Activated T-helper 1 cell treated with Interleukin-2 at 50 U/mL for 16 hours (primary cell): ENCODE measurements around the gene SHPK.

Experiments
- DNase-seq: peaks from one replicate; pipeline ENCODE4 v3.0.0-alpha.2; 2020; ENCODE audit warnings: low read depth

The SHPK gene, protein sequence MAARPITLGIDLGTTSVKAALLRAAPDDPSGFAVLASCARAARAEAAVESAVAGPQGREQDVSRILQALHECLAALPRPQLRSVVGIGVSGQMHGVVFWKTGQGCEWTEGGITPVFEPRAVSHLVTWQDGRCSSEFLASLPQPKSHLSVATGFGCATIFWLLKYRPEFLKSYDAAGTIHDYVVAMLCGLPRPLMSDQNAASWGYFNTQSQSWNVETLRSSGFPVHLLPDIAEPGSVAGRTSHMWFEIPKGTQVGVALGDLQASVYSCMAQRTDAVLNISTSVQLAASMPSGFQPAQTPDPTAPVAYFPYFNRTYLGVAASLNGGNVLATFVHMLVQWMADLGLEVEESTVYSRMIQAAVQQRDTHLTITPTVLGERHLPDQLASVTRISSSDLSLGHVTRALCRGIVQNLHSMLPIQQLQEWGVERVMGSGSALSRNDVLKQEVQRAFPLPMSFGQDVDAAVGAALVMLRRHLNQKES

DNA sequence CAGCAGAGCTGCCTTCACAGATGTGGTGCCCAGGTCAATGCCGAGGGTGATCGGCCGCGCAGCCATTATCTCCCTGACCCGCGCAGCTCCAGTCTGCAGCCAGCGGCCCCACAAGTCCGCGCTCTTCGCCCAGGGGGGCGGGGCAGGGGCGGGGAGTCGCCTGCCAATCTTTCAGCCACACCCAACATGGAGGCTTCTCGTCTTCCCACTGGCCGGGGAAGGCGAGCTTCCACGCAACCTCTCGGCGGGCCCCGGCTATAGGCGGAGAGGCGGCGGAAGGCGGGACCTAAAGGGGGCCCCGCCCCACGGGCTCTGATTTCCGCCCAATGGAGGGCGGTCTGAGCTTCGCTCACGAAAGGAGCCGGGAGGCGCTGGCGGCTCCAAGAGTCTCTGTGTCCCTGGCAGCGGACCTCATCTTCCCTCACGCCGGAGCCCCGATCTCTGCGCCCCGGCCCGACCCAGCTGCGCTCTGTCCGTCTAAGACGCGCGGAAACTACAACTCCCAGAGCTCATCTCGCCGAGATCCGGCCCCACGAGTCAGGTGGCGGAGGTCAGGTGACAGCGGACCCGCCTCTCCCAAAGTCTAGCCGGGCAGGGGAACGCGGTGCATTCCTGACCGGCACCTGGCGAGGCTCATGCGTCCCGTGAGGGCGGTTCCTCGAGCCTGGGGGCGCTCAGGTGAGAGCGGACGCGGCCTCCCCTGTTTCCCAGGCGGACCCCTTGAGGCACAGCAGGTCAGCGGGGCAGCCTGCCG lies at the start of gene SHPK, which contains the start of gene CTNS:
Gene SHPK (minus strand): TSS at position 97 of the 754 bp plus-strand sequence. CDS start 31 bp downstream, at position 66.
Gene CTNS (plus strand): TSS at position 607 of the 754 bp plus-strand sequence. CDS start 3,447 bp downstream, outside the sequence.
- DNase-seq, result peak; percentile 92

DNA sequence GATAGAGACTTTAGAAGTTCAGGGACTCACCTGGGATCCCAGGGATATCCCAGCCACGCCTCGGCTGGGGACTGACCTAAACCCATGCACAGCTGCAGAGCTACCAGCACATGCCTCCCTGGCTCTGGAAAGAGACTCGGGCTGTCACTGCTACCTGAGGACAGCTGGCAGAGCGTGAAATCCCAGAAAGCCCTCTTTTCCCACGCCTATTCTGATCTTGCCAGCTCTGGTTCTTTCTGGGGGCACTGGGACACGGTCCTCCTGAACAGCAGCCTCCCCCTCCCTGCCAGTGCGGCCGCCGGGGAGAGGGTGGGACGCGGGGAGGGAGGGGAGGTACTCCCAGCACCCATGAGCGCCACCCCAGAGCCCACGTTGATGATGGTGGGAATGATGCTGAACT lies 49.1 kb upstream of the SHPK start:
- no peak for DNase-seq

DNA sequence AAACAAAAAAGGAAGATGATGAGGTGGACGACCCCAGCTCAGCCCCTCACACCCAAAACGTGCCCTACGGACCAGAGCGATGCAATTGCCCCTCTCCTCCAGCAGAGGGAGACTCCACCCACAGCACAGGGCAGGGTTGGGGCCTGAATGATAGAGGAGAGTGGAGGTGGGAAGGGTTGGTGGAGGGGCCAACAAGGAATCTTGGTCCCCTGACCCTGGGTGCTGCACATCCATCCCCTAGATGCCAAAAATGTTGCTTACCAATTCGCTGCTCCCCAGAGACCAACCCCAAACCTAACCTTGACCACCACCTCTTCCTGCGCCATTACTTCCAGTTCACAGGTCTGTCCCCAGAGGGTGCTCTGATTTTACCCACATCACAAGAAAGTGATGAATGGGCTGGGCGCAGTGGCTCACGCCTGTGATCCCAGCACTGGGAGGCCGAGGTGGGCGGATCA lies 47.0 kb upstream of the SHPK start:
- peak; percentile 33 for DNase-seq

DNA sequence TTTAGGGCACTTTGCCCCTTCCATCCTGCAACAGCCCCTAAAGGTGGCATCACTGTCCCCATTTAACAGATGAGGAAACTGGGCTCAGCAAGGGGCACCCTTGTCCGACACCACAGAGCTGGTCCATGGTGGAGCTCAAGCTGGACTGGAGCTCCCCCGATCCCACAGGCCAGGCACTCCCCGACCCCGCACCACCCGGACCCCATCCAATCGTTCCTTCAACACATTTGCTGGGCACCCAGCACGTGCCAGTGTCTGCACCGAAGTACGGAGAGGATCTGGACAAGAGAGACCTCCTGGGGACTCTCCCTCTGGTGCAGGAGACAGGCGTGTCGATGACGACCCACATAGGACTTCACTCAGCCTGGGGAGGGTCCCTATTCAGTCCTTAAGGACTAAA lies 46.0 kb upstream of the SHPK start:
- DNase-seq, result no peak

DNA sequence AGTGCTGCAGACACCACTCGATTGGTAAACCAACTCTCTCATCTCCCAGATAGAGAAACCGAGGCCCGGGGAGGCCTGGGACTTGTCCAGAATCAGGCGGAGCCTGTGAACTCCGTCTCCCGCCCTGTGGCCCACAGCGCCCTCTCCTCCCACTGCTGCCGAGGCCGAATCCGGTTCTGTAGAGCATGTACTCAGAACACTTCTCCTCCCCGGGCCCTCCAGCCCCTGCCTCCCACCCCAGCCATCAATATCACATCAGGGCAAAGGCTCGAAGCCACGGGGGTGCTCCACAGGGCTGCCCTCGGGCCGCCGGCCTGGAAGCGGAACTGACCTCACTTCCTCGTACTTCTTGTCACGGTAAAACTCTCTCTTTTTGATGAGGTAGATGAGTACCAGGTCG lies 45.5 kb upstream of the SHPK start:
- no peak for DNase-seq

DNA sequence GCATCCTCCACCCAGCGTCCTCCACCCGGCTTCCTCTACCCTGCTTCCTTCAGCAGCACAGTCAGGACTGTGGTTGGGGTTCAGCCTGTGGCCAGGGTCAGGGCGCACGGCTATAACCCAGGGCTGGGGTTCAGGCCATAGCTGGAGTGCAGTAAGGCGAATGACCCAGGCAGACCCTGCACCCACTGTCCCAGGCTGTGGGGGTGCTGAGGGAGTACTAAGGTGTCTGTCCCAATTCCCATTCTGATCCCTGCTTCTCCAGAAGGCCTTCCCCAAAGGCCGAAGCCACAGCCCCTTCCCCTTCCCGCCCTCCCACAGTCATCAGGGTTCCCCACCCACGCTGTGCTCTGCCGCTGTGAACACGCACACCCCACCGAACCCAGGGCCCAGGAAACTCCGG lies 45.0 kb upstream of the SHPK start:
- DNase-seq, result no peak

DNA sequence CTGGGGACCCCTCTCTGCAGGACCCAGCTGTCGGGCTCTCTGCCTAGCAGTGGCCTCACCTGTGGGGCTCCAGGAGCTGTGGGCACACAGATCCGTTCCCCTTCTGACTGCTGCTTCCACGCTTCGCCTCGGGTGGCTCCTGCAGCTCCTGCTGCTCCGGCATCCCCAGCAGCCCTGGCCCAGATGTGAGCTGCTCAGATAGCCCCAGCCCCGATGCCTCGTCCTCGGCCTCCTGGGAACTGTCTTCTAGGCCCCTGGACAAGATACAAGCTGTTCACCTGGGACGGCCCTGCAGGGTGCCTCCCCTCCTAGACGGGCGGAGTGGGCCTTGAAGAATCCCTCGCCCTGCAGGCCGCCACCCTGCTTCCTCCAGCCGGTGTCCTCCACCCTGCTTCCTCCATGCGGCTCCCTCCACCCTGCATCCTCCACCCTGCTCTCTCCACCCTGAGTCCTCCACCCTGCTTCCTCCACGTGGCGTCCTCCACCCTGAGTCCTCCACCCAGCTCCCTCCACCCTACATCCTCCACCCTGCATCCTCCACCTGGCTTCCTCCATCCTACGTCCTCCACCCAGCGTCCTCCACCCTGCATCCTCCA lies 43.6 kb upstream of the SHPK start:
- DNase-seq, result no peak

DNA sequence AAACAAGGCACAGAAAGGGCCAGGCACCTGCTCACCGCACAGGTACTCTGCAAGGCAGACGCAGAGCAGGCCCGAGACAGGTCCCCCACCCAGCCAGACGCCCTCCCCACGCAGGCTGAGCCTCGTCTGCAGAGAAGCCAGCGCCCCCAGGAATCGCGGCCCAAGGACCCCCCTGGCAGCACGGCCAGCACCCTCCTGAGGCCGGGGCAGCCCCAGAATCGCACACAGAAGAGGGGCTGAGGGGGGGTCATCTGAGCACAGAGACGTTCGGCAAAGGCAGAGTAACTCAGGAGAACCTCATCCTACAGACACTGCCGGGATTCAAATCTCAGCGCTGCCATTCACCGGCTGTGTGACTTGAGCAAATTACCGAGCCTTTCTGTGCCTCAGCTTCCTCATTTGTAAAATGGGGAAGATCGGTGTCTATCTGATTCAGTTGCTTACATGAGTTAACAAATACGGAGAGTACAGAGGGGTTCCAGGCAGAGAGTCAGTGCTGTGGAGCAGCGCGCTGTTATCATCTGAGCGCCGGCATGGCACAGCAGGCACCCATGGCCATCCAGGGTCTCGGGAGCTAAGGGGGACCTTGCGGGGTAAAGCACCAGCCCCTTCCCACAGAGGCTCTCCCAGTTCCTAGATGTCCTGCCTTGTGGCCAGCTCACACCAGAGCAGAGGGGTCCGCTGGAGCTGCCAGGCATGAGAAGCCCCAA lies 42.9 kb upstream of the SHPK start:
- DNase-seq, result no peak

DNA sequence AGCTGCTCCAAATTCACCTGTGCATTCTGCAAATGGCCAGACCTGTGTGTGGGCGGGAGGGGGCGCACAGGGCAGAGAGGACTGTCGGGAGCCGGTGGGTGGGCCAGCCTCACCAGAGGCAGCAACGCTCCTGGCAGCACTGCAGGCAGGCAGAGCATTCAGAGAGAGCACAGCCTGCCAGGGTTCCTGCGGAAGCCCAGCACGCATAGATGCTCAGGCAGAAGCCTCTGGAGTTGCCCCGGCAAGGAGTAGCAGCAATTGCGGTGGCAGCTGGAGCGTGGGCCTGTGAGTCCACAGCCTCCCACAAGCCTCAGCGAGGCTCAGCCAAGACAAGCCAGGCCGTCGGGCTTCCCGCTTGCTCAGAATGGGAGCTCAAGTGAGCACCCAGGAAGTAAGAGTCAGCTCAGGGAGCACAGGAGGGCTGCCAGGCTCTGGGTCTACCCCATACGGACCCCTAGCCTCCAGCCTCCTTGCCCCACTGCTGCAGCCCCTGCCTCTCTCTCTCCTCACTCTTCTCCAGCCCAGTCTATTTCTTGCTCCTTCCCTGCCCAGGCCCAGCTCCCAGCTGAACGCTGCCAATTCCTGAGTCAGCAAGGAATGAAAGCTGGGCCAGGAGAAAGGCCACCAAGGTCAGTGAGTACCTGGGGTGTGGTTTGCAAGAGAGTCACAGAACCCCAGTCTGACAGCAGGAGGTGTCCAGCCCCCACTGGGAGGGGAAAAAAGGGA lies 42.2 kb upstream of the SHPK start:
- no peak for DNase-seq

DNA sequence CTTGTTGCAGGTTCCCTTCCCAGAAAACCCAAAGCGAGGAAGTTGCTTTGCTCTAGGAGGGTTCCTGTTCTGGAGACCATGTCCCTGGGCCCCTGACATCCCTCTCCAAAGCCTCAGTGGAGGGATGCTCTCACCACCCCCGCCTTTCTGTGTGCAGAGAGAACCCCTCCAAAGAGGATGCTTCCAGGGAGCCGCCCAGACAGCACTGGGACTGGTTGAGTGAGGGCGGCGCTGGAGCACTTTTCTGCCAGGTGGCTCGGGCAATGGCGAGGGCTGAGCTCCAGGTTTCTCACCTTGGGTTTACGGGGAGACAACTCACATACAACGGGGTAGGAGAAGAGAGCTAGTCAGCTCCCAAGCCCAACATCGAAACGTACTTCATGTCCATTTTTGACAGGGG lies 39.8 kb upstream of the SHPK start:
- no peak for DNase-seq

DNA sequence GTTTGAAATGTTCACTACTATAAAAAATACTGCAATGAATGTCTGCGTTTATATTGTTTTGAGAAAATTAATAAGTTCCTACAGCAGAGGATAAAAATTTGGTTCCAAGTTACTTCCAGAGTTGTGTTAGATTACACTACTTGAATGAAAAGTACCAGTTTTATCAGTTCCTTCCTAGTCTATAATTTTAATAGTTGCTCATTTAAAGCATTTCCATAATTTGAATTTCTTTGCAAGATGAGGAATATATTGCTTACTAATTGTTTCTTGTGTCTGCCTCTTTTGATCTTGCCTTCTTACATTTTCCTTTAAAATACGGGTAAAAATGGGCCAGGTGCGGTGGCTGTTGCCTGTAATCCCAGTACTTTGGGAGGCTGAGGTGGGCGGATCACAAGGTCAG lies 36.5 kb upstream of the SHPK start:
- DNase-seq, result no peak

DNA sequence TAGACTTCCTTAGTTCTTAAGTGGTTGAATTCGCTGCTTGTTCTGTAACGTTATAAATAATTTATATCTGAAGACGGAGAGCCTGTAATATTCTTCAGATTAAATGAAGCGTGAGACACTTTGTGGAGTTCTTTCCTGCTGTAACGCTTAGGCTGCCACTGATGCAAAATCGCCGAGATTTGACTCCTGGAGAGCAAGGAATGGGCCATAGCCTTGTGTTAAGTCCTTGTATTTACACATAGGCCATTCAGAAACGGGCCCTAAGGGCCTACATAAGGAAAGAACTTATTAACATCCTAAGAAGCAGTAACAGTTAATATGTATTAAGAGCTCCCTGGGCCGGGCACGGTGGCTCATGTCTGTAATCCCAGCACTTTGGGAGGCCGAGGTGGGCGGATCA lies 33.5 kb upstream of the SHPK start:
- no peak for DNase-seq

DNA sequence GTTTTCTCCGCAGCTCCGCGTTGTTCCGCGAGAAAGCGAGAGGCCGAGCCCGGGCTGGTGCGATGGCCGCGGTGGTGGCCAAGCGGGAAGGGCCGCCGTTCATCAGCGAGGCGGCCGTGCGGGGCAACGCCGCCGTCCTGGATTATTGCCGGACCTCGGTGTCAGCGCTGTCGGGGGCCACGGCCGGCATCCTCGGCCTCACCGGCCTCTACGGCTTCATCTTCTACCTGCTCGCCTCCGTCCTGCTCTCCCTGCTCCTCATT lies 33.0 kb upstream of the SHPK start:
- DNase-seq, result no peak

DNA sequence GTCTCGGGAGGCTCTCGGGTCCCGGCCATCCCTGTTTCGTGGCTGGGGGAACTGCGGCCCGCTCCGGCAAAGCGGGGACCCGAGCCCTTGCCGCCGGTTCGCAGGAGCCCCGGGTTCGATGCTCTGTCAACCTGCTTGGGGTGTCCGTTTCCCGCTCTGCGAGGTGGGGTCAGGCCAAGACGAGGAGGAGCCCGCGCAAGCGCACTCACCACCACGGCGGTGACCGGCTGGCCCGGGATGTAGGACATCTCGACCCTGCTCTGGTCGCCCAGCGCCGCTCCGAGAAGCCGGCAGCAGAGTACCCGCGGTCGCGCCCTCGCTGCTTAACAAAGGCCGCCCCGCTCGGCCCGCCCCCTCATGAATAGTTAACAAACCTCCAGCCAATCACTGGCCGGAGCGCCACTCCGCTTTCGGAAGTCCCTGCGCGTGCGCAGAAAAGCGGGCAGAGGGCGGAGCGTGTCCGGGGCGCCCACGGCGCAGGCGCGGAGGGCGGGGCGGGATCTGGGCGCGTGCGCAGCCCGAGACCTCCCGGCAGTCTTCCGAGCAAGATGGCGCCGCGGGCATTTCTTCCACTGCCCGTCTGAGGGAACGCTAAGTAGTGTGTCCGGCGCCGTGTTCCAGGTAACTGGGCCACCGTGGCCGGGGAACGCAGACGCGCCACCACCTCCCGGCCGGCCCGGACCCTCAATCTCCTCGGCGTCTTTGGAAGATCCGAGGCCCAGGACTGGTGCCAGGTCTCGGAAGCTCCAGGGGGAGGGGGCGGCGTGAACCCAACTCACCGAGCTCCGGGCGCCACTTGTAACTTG lies 32.4 kb upstream of the SHPK start, which contains the start of the genes EMC6 and TAX1BP3:
Gene EMC6 (plus strand): TSS at position 534 of the 806 bp plus-strand sequence. CDS start 335 bp downstream, outside the sequence.
Gene TAX1BP3 (minus strand): TSS at position 300 of the 806 bp plus-strand sequence. CDS start 52 bp downstream, at position 248.
- DNase-seq, result peak; percentile 99

DNA sequence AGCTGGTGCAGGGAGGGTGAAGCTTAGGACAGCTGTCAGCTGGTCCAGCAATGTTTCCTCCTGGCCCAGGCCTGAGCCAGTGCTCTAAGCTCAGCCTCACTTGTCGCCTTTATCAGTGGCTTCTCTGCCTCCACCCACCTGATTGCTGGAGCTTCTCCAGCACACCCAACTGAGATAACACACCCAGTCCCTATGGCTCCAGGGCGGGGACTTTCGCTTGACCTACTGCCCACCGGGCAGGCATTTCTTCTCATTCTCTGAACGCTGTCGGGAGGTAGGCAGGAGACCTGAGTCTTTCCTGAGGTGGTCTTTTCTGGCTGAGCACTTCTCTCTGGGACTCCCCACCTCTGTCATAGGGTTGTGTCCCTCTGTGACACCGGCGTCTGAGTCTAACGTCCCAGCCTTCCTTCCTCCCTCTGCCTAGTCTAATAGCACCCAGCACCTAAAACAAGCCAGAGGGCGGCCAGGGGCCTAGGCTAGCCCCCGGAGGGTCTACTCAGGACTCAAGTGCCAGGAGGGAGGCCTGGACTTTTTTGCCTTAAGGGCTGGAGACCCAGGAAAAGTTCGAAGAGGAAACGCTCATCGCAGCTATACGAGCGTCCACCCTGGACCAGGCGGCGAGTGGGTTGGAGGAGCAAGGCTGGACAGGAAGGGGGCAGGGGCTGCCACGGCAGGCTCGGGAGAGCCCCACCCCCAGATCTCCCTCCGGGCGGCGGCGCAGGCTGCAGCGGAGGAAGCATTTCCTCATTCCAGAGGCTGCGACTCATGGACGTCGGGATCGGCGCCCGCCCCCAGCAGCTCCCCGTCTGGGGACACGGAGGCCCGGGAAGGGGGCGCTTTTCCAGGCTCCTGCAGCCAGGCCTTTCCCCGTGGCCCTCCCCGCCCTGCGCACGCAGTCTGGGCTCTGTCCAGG lies 31.6 kb upstream of the SHPK start:
- no peak for DNase-seq

DNA sequence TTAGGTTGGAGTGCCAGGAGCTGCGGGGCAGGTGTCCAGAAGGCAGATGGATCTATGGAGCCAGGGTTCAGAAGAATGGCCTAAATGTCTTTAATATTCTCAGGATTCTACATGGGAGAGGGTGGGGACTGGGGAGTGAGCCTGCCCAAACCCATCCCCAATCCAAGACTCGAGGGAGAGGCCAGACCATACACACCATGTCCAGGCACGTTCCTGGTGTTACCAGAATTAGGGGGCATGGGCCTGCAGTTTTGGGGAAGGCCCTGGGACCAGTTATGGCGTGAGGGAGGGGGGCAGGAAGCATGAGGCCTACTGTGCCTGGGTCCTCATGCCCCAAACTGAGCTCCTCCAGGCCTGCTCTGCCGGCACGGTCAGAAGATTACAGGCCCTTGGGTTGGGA lies 30.5 kb upstream of the SHPK start:
- DNase-seq, result no peak

DNA sequence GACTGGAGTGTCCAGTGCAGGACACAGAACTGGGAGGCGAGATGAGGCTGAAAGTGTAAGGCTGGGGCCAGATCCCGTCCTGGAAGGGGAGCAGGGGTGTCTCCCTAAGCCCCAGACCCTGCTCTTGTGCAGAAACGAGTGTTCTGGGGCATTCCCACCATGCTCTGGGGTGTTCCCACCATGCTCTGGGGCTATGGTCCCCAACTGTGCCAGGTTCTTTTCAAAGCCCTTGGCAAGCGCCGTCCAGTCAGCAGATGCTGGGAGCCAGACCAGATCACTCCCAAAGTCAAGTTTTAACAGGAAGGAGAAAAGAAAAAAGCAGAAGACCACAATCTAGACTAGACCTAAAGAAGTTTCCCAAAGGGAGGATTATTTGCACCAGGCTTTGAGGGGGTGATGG lies 29.8 kb upstream of the SHPK start:
- DNase-seq, result no peak

DNA sequence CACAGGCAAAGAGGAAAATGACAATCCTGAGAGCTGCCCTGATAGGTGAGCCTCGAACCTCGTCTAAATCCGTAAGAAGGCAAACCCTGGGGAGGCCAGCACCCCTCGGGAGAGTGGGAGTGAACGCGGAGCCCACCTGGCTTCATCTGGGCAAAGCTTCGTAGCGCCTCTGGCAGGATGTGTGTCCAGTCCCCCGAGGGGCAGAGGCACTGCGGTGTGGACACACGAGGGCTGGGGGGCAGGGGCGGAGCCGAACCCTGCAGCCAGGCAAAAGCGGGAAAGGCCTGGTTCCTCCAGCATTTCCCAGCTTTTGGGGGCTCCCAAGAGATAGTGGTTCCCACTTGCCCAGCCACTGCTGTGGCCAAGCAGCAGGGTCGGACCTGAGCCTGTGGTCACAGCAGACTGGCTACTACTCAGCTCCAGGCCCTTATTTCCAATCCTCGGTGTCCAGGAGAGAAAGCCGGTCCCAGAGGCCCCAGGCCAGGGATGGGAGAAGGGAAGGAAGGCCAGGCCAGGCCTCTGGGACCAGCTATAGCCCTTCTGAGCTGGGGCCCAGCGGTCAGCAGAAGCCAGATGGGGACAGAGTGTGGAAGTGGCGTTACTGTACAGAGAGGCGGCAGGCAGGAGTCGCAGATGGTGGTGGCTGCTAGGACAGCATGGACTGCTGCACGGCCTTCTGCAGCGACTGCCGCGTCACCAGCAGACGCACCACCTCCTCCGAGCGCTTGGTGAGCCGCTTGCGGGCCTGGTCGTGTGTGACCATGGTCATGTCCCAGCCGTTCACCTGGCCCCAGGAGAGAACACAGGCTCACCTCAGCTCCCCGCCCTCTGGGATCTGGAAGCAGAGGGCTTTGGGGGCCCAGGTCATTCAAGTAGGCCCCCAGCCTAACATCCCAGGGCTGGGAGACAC lies 27.3 kb upstream of the SHPK start:
- DNase-seq, result no peak
